GM21447 (cell line): ENCODE measurements around the gene NFIC.

ENCODE experiments used
- ATAC-seq: cut with Tn5 transposase; IDR thresholded peaks from one replicate; pipeline ENCODE4 v1.9.1; 2021; ENCODE audit not compliant: unreplicated experiment

The NFIC gene

GRCh38 chr19:3481241-3482090, 115.1 kb downstream of the NFIC start:
- no peak for ATAC-seq

DNA sequence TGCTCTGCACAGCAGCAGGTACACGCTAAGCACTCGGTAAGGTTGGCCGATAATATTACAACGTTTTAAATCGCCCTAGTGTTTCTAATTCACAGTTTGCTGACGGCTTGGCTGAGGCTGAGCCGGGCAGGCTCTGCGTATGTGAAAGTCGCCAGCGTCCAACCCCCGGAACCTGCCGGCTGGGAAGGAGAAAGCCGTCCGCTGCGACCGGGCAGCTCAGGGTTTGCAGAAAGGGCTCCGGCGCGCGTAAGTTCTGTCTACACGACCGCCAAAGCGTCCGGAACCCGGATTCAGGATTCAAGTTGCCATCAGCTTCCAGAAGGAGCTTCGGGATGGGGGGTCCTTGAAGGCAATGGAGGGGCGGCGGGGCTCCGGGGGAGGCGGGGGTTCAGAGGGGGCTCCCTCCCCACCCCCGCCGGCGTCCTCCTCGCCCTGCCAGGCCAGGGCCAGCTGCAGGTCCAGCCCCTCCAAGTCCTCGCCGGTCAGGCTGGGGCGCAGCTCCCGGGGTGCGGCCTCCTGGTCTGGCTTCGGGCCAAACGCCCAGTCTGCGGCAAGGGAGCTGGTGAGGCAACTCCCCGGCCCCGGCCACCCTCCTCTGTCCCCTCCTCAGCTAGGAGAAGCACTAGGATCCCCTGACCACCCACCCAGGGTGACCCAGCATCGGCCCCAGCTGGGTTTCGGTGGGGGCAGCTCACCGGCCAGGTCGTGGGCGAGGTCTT, 116.3 kb downstream of the NFIC start:
- ATAC-seq, result no peak

DNA sequence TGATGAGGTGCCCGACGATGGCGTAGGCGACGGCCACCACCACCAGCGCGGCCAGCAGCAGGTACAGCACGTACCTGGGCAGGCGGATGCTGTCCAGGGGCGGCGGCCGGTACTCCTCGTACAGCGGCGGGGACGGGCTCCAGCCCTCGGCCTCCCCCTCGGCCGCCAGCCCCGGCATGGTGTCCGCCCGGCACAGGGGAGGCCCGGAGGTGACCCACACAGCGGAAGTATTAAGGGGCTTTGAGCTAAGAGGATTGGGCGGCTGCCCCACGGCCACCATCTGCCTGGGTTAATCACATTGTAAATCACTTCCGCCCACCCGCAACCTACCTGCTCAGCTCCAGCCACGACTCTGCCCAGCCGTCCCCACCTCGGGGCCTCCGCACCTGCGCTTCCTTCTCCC, 116.8 kb downstream of the NFIC start, which contains the start of gene SMIM44:
TSS of gene SMIM44 (minus strand) at position 216 of the 403 bp plus-strand sequence. CDS start at position 178, 38 bp downstream.
- ATAC-seq, result no peak

- no peak for ATAC-seq
Observed at GRCh38 chr19:3491396-3492119, 125.2 kb downstream of the NFIC start.

- ATAC-seq, result no peak
Observed at GRCh38 chr19:3492131-3492839, 125.9 kb downstream of the NFIC start.

GRCh38 chr19:3492919-3493318, 126.5 kb downstream of the NFIC start:
- no peak for ATAC-seq

DNA sequence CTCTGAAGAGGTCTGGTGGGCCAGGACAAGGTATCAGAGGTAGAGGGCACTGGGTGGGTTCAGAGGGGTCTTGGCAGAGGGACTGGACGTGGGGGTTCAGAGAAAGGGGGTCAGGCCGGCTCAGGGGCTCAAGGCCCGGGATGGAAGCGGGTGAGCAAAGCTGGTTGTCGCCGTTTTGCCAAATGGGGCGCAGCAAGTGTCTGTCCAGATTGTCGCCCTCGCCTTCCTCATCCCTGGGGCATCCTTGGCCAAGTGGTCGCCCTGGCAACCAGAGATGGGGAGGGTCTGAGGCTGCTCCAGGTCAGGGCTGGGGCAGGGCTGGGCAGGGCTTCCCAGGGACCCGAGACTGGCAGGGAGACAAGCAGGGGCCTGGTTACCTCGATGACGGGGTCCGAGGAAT, 127.3 kb downstream of the NFIC start:
- no peak for ATAC-seq

GRCh38 chr19:3494051-3494450, 127.7 kb downstream of the NFIC start:
- ATAC-seq, result no peak

DNA sequence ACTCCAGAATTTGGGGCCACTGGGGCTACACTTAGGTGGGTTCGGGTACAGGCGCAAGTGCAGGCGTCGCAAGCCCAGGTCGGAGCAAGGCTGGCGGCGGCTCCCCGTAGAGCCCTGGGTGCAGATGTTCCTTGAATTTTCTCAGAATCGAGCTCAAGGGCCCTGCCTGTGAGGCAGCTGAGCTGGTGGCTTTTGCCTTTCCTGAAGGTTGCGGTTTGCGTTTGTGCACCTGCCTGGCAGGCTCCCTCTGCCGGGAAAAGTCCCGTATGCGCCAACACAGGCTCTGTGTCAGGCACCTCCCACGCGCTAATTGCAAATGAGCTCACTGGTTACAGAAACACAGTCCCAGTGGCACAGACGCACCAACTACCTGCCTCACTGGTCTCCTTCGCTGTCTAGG, 128.2 kb downstream of the NFIC start:
- ATAC-seq, result no peak

- no peak for ATAC-seq
Observed at GRCh38 chr19:3496392-3497273, 130.2 kb downstream of the NFIC start.

DNA sequence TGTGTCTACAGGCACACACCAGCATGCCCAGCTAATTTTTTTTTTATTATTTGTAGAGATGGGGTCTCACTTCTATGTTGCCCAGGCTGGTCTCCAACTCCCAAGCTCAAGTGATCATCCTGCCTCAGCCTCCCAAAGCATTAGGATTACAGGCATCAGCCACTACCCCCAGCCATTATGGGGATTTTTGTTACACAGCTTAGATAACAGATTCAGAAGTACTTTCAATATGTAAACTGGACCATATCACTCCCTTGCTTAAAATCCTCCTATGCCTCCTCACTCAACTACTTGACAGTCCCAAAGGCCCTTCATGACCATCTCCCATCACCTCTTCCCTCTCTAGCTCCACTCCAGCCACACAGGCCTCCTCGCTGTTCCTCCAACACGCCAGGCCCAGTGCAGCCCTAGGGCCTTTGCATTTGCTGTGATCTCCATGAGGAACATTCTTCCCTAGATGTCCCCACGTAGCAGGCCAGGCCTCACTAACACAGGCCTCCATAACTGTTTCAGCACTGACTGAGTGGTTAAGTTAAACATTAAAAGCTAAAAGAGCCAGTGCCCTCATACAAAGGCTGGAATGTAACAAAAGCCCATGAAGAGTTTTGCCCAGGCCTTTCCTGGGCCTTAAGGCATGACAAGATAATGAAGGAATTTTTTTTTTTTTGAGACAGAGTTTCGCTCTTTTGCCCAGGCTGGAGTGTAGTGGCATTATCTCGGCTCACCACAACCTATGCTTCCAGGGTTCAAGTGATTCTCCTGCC, 131.6 kb downstream of the NFIC start:
- ATAC-seq, result no peak

DNA sequence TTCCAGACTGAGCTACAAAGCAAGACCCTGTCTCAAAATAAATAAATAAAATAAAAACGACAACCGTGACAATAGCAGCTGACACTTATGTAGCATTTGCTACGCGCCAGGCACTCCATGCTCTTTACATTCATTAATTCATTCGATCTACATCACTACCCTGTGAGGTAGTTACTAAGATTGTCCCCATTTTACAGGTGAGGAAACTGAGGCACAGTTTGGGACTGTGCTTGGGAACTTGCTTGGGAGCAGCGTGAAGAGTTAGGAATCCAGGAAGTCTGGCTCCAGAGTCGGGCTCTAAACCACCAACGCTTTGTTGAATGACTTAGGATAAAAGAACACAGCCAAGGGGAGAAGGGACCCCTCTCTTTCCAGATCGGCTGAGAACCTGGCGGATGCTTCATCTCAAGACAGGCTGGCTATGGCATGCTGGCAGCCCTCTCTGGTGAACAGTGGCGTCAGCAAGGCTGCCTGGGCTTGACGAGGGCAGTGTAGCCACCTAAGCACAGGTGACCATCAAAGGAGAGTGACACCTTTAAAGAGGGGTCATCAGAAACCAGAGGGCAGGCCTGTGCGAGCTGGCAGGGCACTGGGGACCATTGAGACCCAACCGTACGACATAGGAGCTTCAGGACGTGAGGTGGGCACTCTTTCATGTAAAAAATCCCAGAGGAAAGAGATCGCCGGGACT, 133.5 kb downstream of the NFIC start:
- ATAC-seq, result no peak

- ATAC-seq, result peak; percentile 80
Observed at GRCh38 chr19:3500429-3501101, 134.2 kb downstream of the NFIC start, which contains the start of gene DOHH. Gene DOHH, minus strand, starts transcription at chr19:3500674. Its CDS starts 3,860 bp downstream, at chr19:3496814.

- ATAC-seq, result no peak
Observed at GRCh38 chr19:3501780-3502179, 135.4 kb downstream of the NFIC start.

- no peak for ATAC-seq
Observed at GRCh38 chr19:3503036-3503572, 136.7 kb downstream of the NFIC start.

- no peak for ATAC-seq
Observed at GRCh38 chr19:3504735-3505134, 138.4 kb downstream of the NFIC start.

DNA sequence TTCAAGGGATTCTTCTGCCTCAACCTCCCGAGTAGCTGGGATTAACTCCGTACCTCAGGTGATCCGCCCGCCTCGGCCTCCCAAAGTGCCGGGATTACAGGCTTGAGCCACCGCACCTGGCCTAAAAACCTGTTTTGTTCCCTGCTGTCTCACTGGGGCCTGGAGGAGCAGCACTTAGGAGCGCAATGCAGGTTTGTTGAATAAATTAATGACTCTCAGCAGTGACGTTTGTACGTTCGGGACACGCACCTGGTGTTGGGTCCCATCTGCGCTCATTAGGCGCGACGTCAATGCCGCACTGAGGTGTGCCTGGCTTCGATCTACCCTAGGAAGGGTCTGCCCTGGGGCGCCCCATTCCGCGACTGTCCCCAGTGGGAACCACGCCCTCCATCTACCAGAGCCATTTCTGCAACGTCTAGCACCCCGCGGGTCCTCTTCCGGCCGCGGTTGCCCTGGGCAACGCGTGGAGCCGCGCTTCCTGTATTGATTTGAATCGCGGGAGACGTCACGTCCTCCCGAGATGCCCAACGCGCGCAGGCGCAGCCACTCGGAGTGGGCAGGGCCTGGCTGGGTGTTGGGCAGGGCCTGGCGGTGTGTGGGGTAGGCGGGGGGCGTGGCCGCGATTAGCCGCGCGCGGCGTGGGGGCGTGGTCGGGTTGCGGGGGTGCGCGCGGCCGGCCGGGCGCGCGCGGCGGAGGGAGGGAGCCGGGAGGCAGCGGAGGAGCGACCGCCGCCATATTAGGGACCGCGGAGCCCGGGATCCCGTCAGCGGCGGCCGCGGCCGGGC, 139.4 kb downstream of the NFIC start, which contains the start of gene FZR1:
TSS of gene FZR1 (plus strand) at position 714 of the 786 bp plus-strand sequence. CDS start 16,679 bp downstream, outside the sequence.
- peak; percentile 77 for ATAC-seq
